ENCODE results near the gene TSKU.
A peak's percentile ranks its signal among the peaks of the same experiment; 100 is the strongest.

Gene TSKU

GRCh38 chr11:76771446-76772099 lies 11.6 kb upstream of the TSKU start:
- DNase-seq = no peak

DNA sequence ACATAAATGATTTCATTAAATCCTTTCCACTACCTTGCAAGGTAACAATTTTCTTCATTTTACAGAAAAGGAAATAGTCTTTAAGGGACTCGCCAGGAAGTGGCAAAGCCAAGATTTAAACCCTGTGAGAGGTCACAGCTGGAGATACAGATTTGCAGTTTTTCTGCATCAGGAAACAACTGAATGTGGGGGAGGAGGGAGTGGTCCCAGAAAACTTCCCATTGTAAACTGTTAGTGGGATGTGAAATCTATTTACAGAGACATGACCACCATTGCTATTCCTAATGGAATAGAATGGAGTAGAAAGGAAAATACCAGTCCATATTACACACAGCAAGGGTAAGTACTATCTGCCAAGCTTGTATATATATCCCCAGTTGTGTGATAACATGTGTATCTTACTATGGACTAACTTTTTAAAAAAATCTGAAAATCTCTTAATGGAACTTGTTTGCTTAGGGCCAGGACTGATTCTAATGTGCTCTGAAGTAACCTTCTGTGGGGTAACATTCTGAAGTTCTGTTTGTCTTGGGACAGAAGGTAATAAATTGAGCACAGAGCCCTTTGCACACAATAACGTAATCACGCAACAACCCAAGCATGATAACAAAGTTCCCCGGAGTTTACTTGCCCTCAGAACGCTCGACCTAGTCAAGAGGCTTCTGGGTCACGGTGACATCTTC lies 10.9 kb upstream of the TSKU start:
- no peak for DNase-seq

DNA sequence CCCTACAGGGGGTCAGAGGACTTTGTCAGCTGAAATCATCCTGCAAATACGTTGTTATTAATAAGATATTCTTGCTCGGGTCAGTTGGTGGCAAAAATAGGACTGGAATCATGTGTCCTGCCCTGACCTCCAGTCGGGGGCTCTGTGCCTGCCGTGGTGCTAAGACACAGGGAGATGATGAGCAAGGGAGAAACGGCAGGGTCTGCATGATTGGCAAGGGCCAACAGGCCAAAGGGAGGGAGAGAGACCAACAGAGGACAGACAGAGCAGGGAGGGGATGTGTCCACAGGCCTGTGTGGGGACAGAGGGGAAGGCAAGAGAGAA lies 10.4 kb upstream of the TSKU start:
- DNase-seq = no peak

DNA sequence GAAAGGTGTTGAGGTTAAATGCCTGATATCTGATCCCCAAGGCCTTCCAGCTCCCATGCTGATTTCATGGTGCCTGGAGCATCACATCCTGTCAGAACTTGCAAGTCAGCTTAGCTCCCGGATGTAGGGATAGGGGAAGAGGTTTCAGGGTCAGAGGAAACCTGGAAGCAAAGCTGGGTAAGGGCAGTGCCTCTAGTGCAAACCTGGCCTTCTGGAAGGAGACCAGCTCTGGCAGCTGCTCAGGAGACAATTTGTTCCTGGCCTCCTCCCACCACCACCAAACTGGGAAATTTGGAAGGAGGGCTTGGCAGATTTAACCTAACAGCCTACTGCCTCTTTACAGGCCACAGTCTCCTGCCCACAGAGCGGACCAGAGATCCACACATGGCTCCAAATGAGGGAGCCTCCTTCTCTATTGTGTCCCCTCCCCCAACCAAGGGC lies 9.2 kb upstream of the TSKU start:
- DNase-seq = no peak

GRCh38 chr11:76776472-76776871 lies 6.7 kb upstream of the TSKU start:
- no peak for DNase-seq

DNA sequence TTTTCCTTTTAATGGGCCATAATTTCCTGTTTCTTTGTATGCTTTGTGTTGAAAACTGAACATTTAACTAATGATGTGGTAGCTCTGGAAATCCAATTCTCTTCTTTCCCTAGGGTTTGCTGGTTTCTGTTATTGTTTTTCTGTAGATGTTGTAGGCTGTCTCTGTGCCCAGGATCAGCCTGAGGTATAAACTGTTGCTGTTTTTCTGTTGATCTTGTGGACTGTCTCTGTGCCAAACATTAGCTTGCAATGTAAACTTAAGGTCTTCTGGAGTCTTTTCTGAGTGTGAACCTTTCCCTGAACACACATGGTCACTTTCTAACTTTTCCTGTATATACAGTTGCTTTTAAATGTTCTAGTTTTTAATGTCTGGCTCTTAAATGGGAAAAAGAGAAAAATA lies 5.9 kb upstream of the TSKU start:
- no peak for DNase-seq

DNA sequence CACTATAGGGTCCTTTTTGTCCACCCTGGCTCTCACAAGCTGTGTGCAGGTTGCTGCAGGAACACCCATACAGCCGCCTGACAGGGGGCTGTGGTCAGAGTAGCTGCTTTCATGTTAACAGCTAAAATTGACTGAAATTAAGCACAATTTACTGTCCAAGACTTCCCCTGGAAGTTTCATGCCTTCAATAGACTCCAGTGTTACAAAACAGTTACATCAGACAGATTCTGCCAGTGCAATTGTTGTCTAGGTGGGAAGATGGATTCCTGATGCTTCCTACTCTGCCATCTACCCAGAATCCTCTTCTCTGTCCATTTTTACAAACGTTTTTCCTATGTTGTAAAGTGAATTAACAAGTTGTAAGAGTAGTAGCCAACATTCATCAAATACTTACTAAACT lies 5.3 kb upstream of the TSKU start:
- DNase-seq = no peak

DNA sequence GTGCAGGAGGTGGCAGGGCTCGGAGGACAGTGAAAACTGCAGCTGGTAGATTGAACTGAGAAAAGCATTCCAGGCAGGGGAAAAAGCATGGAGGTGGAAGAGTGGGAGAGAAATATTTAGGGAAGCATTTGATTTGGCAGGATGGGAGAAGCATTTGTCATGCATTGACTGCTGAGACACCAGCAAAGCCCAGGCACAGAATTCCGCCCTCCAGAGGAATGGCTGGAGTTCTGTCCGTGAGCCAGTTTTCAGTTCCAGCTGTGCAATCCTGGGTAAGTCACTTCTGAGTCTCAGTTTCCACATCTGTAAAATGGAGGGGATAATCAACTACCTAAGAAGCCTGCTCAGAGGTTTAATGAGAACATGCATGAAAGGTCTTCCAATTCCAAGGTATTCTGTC lies 4.3 kb upstream of the TSKU start:
- no peak for DNase-seq

GRCh38 chr11:76781046-76781801 lies 1.9 kb upstream of the TSKU start:
- no peak for DNase-seq

DNA sequence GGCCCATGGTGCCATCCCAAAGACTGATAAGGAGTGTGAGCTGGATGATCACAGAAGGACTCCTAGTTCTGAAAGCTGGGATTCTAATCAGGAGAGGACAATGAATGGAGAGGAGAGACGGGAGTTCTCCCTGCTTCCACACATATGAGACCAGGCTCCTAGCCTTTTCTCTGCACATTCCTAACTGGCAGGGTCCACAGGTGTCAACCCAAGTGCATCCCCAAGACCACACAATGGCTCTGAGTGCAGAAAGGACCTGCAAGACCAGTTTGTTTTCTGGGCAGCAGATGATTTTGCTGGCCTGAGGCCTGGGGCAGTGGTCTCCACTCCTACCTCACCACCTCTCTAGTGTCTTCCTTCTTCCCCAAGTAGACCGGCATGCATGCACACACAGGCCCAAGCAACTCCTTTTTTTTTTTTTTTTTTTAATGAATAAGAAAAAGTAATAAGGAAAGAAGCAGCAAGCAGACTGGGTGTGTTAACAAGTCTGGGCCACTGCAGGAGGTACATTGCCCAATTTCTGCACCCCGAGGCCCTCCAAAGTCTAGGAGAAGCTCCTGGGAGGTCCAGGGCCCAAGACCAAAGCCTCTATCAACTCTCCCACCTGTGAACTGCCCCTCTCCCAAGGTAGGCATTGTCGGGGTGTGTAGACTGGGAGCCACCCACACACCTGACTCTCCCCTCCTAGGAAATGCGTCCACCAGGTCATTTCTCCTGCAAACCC lies 1.2 kb upstream of the TSKU start:
- DNase-seq = no peak

DNA sequence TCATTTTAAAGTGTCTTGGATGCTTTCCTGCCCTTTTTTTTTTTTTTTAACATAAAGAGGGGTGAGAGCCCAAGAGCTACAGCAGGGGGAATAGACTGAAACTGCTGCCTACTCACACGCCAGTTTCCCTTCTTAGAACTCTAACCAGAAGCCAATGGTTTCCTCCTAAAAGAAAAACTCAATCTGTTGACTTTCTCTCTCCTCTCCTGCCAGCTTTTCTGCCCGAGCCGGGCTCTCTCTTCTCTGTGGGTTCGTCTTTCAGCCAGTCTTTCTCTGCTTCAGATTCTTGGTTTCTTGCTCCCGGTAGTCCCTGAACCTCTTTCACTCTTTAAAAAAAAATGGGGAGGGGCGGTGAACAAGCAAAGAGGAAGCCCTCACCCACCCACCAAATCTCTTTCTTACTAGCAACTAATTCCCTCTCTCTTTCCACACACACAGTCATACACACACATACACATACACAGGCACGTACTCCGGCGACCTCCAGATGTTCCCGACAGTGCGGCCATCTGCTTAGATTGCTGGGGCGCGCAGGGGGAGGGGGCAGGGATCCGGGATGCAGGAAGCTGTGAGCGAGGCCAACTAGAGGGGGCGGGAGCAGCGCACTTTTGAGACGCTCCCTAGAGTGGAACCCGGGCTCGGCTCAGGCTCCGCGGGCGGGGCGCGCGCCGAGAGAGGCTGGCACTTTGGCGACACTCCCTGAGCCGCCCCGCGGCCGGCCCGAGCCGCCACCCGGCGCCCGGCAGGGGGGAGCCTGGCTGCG lies 444 bp upstream of the TSKU start:
- peak; percentile 81 for DNase-seq

DNA sequence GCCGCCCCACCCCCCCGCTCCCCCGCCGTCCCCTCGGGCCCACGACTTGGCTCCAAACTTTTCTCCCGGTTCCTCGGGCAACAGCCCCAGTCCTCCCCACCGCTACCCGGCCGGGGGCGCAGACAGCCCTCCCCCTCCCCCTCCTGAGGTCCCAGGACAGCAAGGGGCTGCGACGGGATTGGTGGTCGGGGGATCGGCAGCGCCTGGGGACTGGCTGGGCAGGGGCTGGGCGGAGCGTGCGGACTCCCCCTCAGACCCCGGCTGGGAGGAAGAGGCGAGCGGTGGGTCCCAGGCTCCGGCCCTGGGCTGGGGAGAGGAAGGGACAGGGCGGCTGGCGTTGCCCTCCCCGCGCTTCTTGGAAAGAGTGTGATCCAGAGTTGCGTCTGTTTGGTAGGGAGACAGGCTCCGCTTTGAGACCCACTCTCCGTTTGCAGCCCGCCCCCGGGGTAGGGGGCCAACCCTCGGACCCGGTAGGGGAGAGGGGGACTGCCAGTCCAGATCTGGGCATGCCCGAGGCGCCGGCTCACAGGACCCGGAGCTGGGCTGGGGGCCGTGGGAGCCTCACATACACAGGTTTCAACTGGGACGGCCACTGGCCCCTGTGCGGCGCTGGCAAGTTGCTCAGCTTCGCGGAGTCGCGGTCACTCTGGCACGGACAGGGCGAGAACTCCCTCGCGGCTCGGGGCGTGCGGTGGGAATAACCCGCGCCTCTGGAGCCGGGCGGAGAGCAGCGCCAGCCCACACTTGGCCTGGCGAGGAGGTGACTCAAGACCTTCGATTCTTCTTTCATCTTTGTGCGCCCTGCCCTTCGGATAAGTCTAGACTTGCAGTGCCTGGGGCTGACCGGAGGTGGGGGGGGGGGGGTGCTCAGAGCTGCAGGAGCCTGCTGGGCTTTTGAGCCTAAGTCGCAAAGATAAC lies 999 bp downstream of the TSKU start:
- DNase-seq = peak; percentile 46

- DNase-seq = no peak
Observed at GRCh38 chr11:76785513-76785912, 2.4 kb downstream of the TSKU start.

- no peak for DNase-seq
Observed at GRCh38 chr11:76786016-76786415, 2.9 kb downstream of the TSKU start.

- DNase-seq = no peak
Observed at GRCh38 chr11:76786441-76787014, 3.4 kb downstream of the TSKU start.

- no peak for DNase-seq
Observed at GRCh38 chr11:76787271-76787670, 4.1 kb downstream of the TSKU start.

- DNase-seq = no peak
Observed at GRCh38 chr11:76787911-76788596, 4.9 kb downstream of the TSKU start.

- no peak for DNase-seq
Observed at GRCh38 chr11:76788661-76789442, 5.7 kb downstream of the TSKU start.

DNA sequence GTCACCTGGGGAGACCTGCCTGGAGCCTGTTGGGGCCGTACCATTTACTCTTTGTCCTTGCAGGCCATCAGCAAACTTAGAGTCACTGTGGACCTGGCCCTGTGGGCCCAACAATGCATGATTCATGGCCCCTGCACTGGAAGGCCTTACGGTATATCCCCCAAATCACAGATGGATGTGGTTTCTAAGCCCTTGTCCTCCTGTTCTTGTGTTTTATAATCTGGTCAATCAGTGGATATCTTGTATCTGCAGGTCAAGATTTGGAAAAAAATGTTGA lies 6.2 kb downstream of the TSKU start:
- DNase-seq = no peak

DNA sequence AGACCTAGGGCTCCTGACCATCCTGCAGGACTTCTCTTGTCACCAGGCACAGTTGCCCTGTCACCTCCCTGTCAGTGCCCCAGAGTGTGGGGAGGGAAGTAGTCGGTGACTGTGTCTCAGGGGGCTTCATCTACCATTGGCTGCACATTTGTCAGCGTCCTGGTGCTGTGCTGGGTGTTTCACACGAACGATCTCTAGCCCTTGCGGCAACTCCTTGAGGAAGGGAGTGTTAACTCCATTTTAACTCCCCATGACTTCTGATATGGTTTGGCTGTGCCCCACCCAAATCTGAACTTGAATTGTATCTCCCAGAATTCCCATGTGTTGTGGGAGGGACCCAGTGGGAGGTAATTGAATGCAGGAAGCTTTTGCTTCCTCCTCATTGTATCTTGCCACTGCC lies 7.1 kb downstream of the TSKU start:
- no peak for DNase-seq

All from amniotic stem cell (primary cell).